NB4 (cell line): ENCODE data around the gene CACNA1D.

Experiments
- CTCF ChIP-seq: IDR thresholded peaks from one replicate; pipeline ENCODE4 v1.5.1; 2012; ENCODE audit warnings: low read depth, low read length
- POLR2A ChIP-seq: IDR thresholded peaks from 2 replicates; pipeline ENCODE4 v1.6.1; 2011; ENCODE audit warnings: mild to moderate bottlenecking; ENCODE audit not compliant: insufficient read length; ENCODE audit errors: extremely low read depth

- TF ChIP-seq CTCF (no peak), POLR2A (no peak)
These were observed 259.2 kb downstream of the CACNA1D start for GRCh38 chr3:53753518-53754183.
